ENCODE data around the gene SNX5.

The SNX5 gene

GRCh38 chr20:17968366-17969277 is at the start of gene SNX5, which contains the start of gene MGME1:
Gene SNX5, minus strand, starts transcription at chr20:17968794. Its CDS starts 369 bp downstream, at chr20:17968425.
Gene MGME1, plus strand, starts transcription at chr20:17969018. Its CDS starts 842 bp downstream, at chr20:17969860.
- H3K4me3 ChIP-seq (ENCODE audit: low read depth, low read length), result peak within 1 kb of the TSS; percentile 78
- no peak for TF ChIP-seq CTCF (IDR thresholded peaks at IDR 0.05; ENCODE audit: borderline replicate concordance, insufficient read depth, low read depth, low read length)

DNA sequence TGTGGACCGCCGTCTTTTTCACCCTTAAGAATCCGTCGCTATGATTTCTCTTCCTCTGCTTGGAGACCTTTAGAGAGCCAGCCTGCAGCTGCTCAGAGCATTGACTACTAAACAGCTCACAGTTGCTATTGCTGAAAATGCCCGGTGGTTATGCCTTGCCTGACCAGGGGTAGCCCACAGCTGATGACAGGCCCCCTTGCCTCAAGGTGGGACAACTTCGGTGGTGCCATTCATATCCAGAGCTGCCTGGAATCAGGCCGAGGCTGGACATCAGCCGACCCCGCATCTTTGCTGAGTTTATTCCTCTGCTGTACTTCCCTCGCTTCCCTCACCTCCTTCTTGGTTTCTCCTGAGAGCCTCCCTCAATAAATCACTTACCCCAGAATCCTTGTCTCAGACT is 49.5 kb upstream of the SNX5 start:
- no peak overlapping the region for H3K4me3 ChIP-seq (ENCODE audit: low read depth, low read length)
- TF ChIP-seq CTCF (IDR thresholded peaks at IDR 0.05; ENCODE audit: borderline replicate concordance, insufficient read depth, low read depth, low read length), result no peak

- H3K4me3 ChIP-seq (ENCODE audit: low read depth, low read length), result no peak overlapping the region
- TF ChIP-seq CTCF (IDR thresholded peaks at IDR 0.05; ENCODE audit: borderline replicate concordance, insufficient read depth, low read depth, low read length), result no peak
Observed at GRCh38 chr20:18016772-18017171, 48.2 kb upstream of the SNX5 start.

- no peak overlapping the region for H3K4me3 ChIP-seq (ENCODE audit: low read depth, low read length)
- TF ChIP-seq CTCF (IDR thresholded peaks at IDR 0.05; ENCODE audit: borderline replicate concordance, insufficient read depth, low read depth, low read length), result no peak
Observed at GRCh38 chr20:18014411-18014810, 45.8 kb upstream of the SNX5 start.

GRCh38 chr20:18012901-18013300 is 44.3 kb upstream of the SNX5 start:
- TF ChIP-seq CTCF (IDR thresholded peaks at IDR 0.05; ENCODE audit: borderline replicate concordance, insufficient read depth, low read depth, low read length), result no peak
- no peak overlapping the region for H3K4me3 ChIP-seq (ENCODE audit: low read depth, low read length)

GRCh38 chr20:18011951-18012645 is 43.5 kb upstream of the SNX5 start:
- H3K4me3 ChIP-seq (ENCODE audit: low read depth, low read length), result no peak overlapping the region
- TF ChIP-seq CTCF (IDR thresholded peaks at IDR 0.05; ENCODE audit: borderline replicate concordance, insufficient read depth, low read depth, low read length), result no peak

All from GM12875 (cell line).